Measurements from ENCODE around the gene ZNF138.

The ZNF138 gene

DNA sequence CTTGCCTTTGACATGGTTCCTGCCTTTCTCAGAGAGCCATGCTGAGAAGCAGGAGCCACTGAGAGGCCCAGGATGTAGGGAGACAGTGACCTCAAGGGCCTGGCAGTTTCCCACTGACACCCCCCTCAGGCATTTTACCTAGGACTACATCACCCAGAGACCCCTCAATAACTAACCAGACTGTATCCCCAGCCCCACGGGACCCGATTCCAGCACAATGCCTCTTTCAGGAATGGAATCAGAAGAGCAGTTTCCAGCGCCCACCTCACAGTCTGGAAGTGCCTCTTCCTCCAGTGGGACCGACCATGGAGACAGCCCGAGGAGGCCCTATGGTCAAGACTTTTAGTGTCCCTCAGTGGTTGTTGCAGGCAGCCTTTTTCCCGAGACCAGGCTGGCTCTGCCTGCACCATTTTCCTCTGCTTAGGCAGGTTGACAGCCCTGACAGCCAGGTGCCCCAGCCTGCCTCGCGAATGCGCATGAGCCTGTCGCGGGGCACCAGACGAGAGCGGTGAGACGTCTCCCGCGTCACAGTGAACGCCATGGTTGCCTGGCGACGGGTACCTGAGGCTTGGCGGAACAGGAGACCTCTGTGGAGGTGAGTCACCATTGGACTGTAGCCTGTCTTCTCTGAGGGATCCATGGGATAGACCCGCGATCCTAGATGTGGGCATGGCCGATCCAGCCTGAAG lies 80.5 kb downstream of the ZNF138 start:
- H3K36me3 Mint-ChIP-seq (ENCODE audit: low read depth): no peaks in the 10 kb centered on the region
- DNase-seq: no peak
- peaks cover 15% of the 10 kb centered on the region for H3K27me3 Mint-ChIP-seq (ENCODE audit: low read depth, poor library complexity)
- no peak overlapping the region for H3K27ac Mint-ChIP-seq
- TF ChIP-seq, protein P1, sequence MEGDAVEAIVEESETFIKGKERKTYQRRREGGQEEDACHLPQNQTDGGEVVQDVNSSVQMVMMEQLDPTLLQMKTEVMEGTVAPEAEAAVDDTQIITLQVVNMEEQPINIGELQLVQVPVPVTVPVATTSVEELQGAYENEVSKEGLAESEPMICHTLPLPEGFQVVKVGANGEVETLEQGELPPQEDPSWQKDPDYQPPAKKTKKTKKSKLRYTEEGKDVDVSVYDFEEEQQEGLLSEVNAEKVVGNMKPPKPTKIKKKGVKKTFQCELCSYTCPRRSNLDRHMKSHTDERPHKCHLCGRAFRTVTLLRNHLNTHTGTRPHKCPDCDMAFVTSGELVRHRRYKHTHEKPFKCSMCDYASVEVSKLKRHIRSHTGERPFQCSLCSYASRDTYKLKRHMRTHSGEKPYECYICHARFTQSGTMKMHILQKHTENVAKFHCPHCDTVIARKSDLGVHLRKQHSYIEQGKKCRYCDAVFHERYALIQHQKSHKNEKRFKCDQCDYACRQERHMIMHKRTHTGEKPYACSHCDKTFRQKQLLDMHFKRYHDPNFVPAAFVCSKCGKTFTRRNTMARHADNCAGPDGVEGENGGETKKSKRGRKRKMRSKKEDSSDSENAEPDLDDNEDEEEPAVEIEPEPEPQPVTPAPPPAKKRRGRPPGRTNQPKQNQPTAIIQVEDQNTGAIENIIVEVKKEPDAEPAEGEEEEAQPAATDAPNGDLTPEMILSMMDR (IDR thresholded peaks at IDR 0.05): no peak
- H3K9me3 Mint-ChIP-seq: peaks cover 83% of the 10 kb centered on the region
- no peaks in the 10 kb centered on the region for H3K4me1 Mint-ChIP-seq
- H3K4me3 Mint-ChIP-seq: no peak overlapping the region

DNA sequence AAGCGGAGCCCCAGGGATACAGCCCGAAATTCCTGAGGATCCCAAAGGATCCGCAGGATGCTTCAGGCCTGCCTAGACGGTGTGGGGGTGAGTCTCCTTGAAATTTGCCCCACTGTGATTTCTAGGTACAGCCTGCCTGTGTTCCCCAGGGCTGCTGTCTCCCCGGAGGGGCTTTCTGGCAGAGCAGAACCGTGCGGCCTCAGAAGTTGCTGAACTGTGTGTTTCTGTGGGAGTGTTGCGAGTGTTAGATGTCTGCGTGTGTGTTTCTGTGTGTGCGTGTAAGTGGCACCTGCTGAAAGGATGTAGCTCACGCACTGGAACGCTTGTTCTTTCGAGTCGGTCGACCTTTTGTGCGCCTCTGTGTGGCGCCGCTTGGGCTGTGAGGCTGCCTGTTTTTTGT lies 81.0 kb downstream of the ZNF138 start:
- Mint-ChIP-seq H3K4me1 (no peaks in the 10 kb centered on the region), H3K36me3 (ENCODE audit: low read depth) (no peaks in the 10 kb centered on the region), H3K9me3 (peaks cover 85% of the 10 kb centered on the region)

DNA sequence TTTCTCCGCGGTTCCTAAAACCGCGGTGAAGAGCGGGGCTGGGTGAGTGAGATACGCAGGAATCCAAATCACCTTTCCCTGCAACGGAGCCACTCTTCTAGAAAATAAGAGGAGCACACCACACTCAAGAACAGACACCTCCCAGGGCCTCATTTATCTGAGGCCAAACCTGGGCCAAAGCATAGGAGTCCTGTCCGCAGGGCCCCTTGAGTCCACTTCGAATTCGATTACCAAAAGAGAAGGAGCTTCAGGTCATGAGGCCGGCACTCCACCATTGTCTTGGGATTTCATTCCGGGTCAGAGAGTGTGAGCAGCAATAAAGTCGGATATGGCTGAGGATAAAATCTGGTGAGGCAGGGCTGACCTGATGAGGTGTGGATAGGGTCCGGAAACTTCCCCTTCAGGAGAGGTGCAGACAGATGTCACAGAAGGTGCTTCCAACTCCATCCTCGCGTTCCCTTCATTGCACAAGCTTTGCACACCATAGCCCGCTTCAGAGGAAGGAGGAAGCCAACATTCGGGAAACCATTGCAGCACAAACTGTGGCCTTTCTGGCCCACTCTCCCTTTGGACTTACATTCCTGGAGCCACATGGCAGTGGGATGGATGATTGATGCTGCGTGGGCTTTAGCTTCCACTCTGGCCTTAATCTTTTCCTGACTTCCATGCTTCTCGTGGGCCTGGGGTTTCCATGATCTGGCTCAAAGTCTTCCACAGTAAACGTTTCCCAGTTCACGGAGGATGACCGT lies 81.6 kb downstream of the ZNF138 start:
- H3K9me3 Mint-ChIP-seq: peaks cover 85% of the 10 kb centered on the region
- DNase-seq: no peak
- TF ChIP-seq, protein P1 (IDR thresholded peaks at IDR 0.05): no peak

More for the DNA sequence above, 81.0 kb downstream of the ZNF138 start:
- TF ChIP-seq, protein P1 (IDR thresholded peaks at IDR 0.05): no peak
- no peak for DNase-seq
- Mint-ChIP-seq H3K4me3 (no peak overlapping the region), H3K27ac (no peak overlapping the region), H3K27me3 (ENCODE audit: low read depth, poor library complexity) (peaks cover 14% of the 10 kb centered on the region)

DNA sequence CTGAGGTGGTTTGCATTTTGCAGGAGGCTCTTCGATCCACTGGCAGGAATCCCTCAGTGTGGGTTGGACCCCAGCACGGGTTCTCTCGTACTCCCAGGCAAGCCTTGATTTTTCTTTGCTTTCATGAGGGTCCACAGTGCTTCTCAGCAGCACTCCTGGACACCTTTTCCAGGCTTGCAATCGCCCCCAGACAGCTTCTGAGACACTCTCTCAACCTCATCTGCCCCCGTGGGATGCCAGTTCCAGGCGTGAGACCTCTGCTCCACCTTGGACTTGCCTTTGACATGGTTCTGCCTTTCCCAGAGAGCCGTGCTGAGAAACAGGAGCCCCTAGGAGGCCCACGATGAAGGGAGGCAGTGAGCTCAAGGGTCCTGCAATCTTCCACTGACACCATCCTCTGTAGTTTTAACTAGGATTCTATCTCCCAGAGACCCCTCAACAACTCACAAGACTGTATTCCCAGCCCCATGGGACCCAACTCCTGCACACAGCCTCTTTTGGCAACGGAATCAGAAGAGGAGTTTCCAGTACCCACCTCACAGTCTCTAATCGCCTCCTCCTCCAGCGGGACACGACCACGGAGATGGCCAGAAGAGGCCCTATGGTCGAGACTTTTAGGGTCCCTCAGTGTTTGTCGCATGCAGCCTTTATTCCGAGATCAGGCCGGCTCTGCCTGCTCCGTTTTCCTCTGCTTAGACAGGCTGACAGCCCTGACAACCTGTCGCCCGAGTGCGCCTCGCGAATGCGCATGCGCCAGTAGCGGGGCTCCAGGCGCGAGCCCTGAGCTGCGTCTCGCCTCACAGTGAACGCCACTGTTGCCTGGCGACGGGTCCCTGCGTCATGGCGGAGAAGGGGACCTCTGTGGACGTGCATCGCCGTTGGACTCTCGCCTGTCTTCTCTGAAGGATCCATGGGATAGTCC lies 82.8 kb downstream of the ZNF138 start:
- TF ChIP-seq, protein P1 (IDR thresholded peaks at IDR 0.05): no peak
- Mint-ChIP-seq H3K27me3 (ENCODE audit: low read depth, poor library complexity) (peaks cover 11% of the 10 kb centered on the region), H3K9me3 (peaks cover 87% of the 10 kb centered on the region), H3K27ac (no peak overlapping the region), H3K4me1 (no peaks in the 10 kb centered on the region), H3K4me3 (peak overlapping the region; percentile 78), H3K36me3 (ENCODE audit: low read depth) (no peaks in the 10 kb centered on the region)
- DNase-seq: peak; percentile 69

More for the DNA sequence above, 81.6 kb downstream of the ZNF138 start:
- Mint-ChIP-seq H3K4me1 (no peaks in the 10 kb centered on the region), H3K27me3 (ENCODE audit: low read depth, poor library complexity) (peaks cover 11% of the 10 kb centered on the region), H3K4me3 (no peak overlapping the region), H3K36me3 (ENCODE audit: low read depth) (no peaks in the 10 kb centered on the region), H3K27ac (no peak overlapping the region)

DNA sequence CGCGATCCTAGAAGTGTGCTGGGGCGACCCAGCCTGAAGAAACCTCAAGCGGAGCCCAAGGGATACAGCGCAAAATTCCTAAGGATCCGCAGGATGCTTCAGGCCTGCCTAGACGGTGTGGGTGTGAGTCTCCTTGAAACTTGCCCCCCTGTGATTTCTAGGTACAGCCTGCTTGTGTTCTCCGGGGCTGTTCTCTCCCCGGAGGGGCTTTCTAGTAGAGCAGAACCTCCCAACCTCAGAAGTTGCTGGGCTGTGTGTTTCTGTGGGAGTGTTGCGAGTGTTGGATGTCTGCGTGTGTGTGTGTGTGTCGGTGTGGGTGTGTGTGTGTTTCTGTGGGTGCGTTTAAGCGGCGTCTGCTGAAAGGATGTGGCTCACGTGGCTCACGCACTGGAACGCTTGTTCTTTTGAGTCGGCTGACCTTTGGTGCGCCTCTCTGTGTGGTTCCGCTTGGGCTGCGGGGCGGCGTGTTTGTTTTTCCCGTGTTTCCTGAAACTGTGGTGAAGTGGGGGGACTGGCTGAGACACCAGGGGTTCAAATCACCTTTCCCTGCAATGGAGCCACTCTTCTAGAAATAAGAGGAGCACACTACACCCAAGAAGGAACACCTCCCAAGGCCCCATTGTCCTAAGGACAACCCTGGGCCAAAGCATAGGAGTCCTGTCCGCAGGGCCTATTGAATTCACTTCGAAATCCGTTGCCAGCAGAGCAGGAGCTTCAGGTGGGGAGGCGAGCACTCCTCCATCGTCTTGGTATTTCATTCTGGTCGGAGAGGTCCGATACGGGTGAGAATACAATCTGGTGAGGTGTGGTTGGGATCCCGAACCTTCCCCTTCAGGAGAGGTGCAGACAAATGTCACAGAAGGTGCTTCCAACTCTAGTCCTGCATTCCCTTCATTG lies 83.7 kb downstream of the ZNF138 start:
- Mint-ChIP-seq H3K4me1 (no peaks in the 10 kb centered on the region), H3K4me3 (peak overlapping the region; percentile 78), H3K27ac (no peak overlapping the region), H3K9me3 (peaks cover 90% of the 10 kb centered on the region), H3K36me3 (ENCODE audit: low read depth) (no peaks in the 10 kb centered on the region), H3K27me3 (ENCODE audit: low read depth, poor library complexity) (peaks cover 8% of the 10 kb centered on the region)
- TF ChIP-seq, protein P1 (IDR thresholded peaks at IDR 0.05): no peak
- no peak for DNase-seq

Data from nephron progenitor cell (in vitro differentiated cells).